ENCODE measurements around the gene HNRNPLL. TPM values are rescaled to one million over a fixed set of nuclear protein-coding genes. Genes with fewer than 3 reads are reported as not detected.

HNRNPLL gene
- total RNA-seq, 1 donor from 2014 or later = 55.9 TPM

DNA sequence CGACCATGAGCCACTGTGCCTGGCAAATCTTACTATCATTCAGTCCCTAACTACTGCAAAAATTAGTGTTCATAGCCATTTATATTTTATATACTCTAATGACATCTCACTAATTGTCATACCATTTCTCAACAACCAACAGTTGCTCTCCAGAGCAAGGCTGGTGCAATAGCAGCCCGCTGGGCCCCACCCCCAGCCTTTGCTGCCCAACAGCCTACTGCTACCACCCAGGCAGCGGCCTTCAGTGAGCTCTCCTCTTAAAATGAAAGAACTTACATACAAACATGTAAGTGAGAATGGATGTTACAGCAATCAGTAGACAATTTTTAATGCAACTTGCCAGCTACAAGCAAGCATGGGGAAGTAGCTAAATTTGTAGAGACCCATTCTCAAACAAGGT, 90.5 kb downstream of the HNRNPLL start:
- no peak overlapping the region for H3K27ac Mint-ChIP-seq (ENCODE audit: unreplicated experiment)
- no peak for FAIRE-seq
- DNase-seq (ENCODE audit: low read depth) = no peak

More for the DNA sequence above, 90.5 kb downstream of the HNRNPLL start:
- H3K9ac ChIP-seq (ENCODE audit: low read length) = no peak overlapping the region
- Mint-ChIP-seq H3K9me3 (ENCODE audit: unreplicated experiment) (no peaks in the 10 kb centered on the region), H3K27me3 (ENCODE audit: low read depth, unreplicated experiment) (peaks cover 5% of the 10 kb centered on the region), H3K4me3 (ENCODE audit: unreplicated experiment) (no peak overlapping the region), H3K4me1 (ENCODE audit: low read depth, unreplicated experiment) (peaks cover 16% of the 10 kb centered on the region), H3K36me3 (ENCODE audit: low read depth, unreplicated experiment) (no peaks in the 10 kb centered on the region)
- no peaks in the 10 kb centered on the region for H4K20me1 ChIP-seq (ENCODE audit: insufficient read depth, low read length)
- no peak overlapping the region for H3K4me3 ChIP-seq (ENCODE audit: insufficient read depth, low read depth, low read length)
- no peaks in the 10 kb centered on the region for H3K79me2 ChIP-seq (ENCODE audit: insufficient read depth, low read length)
- TF ChIP-seq EZH2 (IDR thresholded peaks at IDR 0.05; ENCODE audit: insufficient read depth, low read length) (no peak), CTCF (IDR thresholded peaks at IDR 0.05; ENCODE audit: insufficient read depth, low read depth, low read length) (no peak)
- H3K27ac ChIP-seq (ENCODE audit: low read depth, low read length) = no peak overlapping the region
- no peaks in the 10 kb centered on the region for H3K36me3 ChIP-seq (ENCODE audit: insufficient read depth, low read length)
- no peaks in the 10 kb centered on the region for H3K27me3 ChIP-seq (ENCODE audit: insufficient read depth, low read length)
- H2AFZ ChIP-seq (ENCODE audit: low read depth, low read length) = no peak overlapping the region
- H3K4me1 ChIP-seq (ENCODE audit: insufficient read depth, low read length) = peaks cover 18% of the 10 kb centered on the region
- no peaks in the 10 kb centered on the region for H3K9me3 ChIP-seq (ENCODE audit: insufficient read depth, low read depth, low read length)
- no peak overlapping the region for H3K4me2 ChIP-seq (ENCODE audit: low read length)

Other genes starting within 250 kb of the HNRNPLL start
- 34.9 and 35.5 TPM in 2 replicates for gene ATL2, start 225.7 kb downstream of the HNRNPLL start, total RNA-seq
- 9.8 and 10.1 TPM in 2 replicates for gene GALM, start 63.2 kb upstream of the HNRNPLL start, total RNA-seq
- 104 and 120 TPM in 2 replicates for gene SRSF7, start 148.4 kb upstream of the HNRNPLL start, total RNA-seq
- 14.0 TPM in 2 replicates for gene GEMIN6, start 175.3 kb upstream of the HNRNPLL start, total RNA-seq

All from astrocyte (in vitro differentiated cells and primary cell).